CD4-positive, alpha-beta memory T cell (primary cell): ENCODE data around the gene HSP90AA1. TPM values are rescaled to one million over a fixed set of nuclear protein-coding genes. Genes with fewer than 3 reads are reported as not detected.

Source experiments
- CTCF ChIA-PET: fragments of 350-600 bp; sonication (Branson Sonifier 250); formaldehyde crosslinking; loops from one replicate; lab custom pipeline; 2021; ENCODE audit warnings: inconsistent platforms; ENCODE audit not compliant: partially characterized antibody; lab: Charles Lee
- POLR2A ChIA-PET: fragments of 350-600 bp; sonication (Branson Sonifier 250); formaldehyde crosslinking; loops from one replicate; lab custom pipeline; 2021; ENCODE audit not compliant: partially characterized antibody; lab: Charles Lee
- DNase-seq, 5 donors: peaks; one replicate each; pipeline versions ENCODE4 v3.0.0 to v3.0.0-alpha.2; 2020 to 2022; ENCODE audit warnings: mixed read lengths in 1 of 5
- H3K27ac ChIP-seq: one replicate; pipeline ENCODE4 v1.7.0; 2013; ENCODE audit warnings: low read depth, low read length
- H3K27me3 ChIP-seq: 2 replicates; pipeline ENCODE4 v1.7.0; 2013; ENCODE audit warnings: mild to moderate bottlenecking, low read length, moderate library complexity; ENCODE audit not compliant: insufficient read depth
- H3K36me3 ChIP-seq: 2 replicates; pipeline ENCODE4 v1.7.0; 2013; ENCODE audit warnings: mild to moderate bottlenecking, low read length, moderate library complexity; ENCODE audit not compliant: insufficient read depth
- H3K4me1 ChIP-seq: 2 replicates; pipeline ENCODE4 v1.7.0; 2013; ENCODE audit warnings: mild to moderate bottlenecking, low read length, moderate library complexity; ENCODE audit not compliant: insufficient read depth
- H3K4me3 ChIP-seq, 2 donors: one replicate each; pipeline ENCODE4 v1.7.0; 2013; ENCODE audit warnings: low read length in 2 of 2, mild to moderate bottlenecking in 1 of 2
- H3K9me3 ChIP-seq, 2 donors: one replicate each; pipeline ENCODE4 v1.7.0; 2013; ENCODE audit warnings: low read length in 2 of 2, control low read depth in 1 of 2; ENCODE audit not compliant: control insufficient read depth in 1 of 2
- H3K27ac Mint-ChIP-seq, 7 donors: one replicate each; pipeline ENCODE4 v1.8.0; 2020 to 2021; ENCODE audit warnings: mixed read lengths in 7 of 7, mild to moderate bottlenecking in 6 of 7, inconsistent platforms in 3 of 7, moderate library complexity in 3 of 7
- H3K27me3 Mint-ChIP-seq, 2 donors: one replicate each; pipeline ENCODE4 v1.8.0; 2020 to 2021; ENCODE audit warnings: mixed read lengths in 2 of 2
- H3K36me3 Mint-ChIP-seq, 2 donors: one replicate each; pipeline ENCODE4 v1.8.0; 2020 to 2021; ENCODE audit warnings: mixed read lengths in 2 of 2, inconsistent platforms in 1 of 2, mild to moderate bottlenecking in 1 of 2
- H3K4me1 Mint-ChIP-seq, 4 donors: one replicate each; pipeline ENCODE4 v1.8.0; 2020 to 2021; ENCODE audit warnings: mixed read lengths in 4 of 4, mild to moderate bottlenecking in 1 of 4
- H3K4me3 Mint-ChIP-seq, 8 donors: one replicate each; pipeline ENCODE4 v1.8.0; 2020 to 2021; ENCODE audit warnings: mixed read lengths in 8 of 8, mild to moderate bottlenecking in 7 of 8, moderate library complexity in 6 of 8, inconsistent platforms in 3 of 8
- H3K9me3 Mint-ChIP-seq, 8 donors: one replicate each; pipeline ENCODE4 v1.8.0; 2020 to 2021; ENCODE audit warnings: mixed read lengths in 8 of 8, mild to moderate bottlenecking in 5 of 8, inconsistent platforms in 3 of 8, moderate library complexity in 1 of 8
- intact Hi-C: fragments of 100-400 bp; cut with micrococcal nuclease; formaldehyde crosslinking; loops from one replicate; pipeline ENCODE4 v1.15.1; 2023
- polyA plus RNA-seq, 2 donors: library from polyadenylated mRNA; unstranded; fragments of 300-500 nt; fragmentation: Illumina TruSeq; gene quantifications; one replicate each; pipeline ENCODE4 v1.2.3, GENCODE V29; 2021
- total RNA-seq, 2 experiments: library from RNA; stranded (reverse); gene quantifications; one replicate each; pipeline ENCODE4 v1.2.3, GENCODE V29; 2021

HSP90AA1 gene
- total and polyA plus RNA-seq, 4 experiments from 2014 or later, result 191 to 515 (median 286) TPM

DNA sequence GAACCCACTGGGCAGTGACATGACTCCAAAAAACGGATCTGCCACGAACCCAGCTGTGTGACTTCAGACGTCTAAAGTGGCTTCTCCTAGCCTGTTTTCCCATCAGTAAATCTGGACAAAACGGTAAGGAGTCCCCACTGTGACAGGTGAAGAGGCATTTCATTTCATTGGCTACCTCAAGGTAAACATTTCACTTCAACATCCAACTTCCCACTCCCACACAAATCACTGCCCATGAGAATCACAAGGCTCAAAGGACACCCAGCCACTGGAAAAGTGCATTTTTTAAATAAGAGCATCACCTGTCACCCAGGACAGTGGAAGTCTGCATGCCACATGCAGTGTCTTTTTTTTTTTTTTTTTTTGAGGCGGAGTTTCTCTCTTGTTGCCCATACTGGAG lies 27.9 kb downstream of the HSP90AA1 start:
- Mint-ChIP-seq H3K27me3 (no peaks in the 10 kb centered on the region), H3K9me3 (no peaks in the 10 kb centered on the region), H3K4me1 (peaks cover 11 to 23% (median 14%) of the 10 kb centered on the region in 4 donors), H3K4me3 (peak overlapping the region in 1 of 8 donors; percentile 16), H3K27ac (no peak overlapping the region), H3K36me3 (peaks cover 5 to 7% of the 10 kb centered on the region in 2 donors)
- POLR2A ChIA-PET, result no interaction called here
- H3K27me3 ChIP-seq, result no peaks in the 10 kb centered on the region
- CTCF ChIA-PET, result interaction anchor here (0.7 to 1.3 kb wide), 2 partner anchors 38 to 138 kb away, joined by 3 to 7 read pairs; no protein-coding TSS in a partner anchor
- intact Hi-C loops, result no loop called here
- H3K27ac ChIP-seq, result no peak overlapping the region
- H3K9me3 ChIP-seq, result no peaks in the 10 kb centered on the region
- H3K4me3 ChIP-seq, result no peak overlapping the region
- H3K36me3 ChIP-seq, result no peaks in the 10 kb centered on the region
- peaks cover 11% of the 10 kb centered on the region for H3K4me1 ChIP-seq
- no peak for DNase-seq

DNA sequence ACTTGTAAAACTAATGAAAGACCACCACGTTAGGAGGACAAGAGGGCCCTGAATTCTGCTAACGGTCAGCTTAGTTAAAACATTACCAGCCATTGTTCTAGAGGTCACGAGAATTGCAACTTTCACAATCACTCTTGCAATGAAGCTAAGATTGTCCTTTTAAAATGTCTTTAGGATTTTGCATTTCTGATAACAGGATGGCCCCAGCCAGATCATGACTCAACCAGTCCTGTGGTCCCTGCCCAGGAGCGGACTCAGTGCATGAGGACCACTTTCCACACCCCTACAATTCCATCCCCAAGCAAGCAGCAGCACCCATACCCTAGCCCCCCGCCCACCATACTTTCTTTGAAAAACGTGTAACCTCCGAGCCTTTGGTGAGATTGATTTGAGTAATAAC lies 28.7 kb downstream of the HSP90AA1 start:
- ChIA-PET POLR2A (interaction anchor here (0.6 kb wide), 1 partner anchor 27 kb away, joined by 3 read pairs; no protein-coding TSS in a partner anchor), CTCF (interaction anchor here (1.3 kb wide), 1 partner anchor 38 kb away, joined by 7 read pairs; no protein-coding TSS in a partner anchor)
- H3K9me3 ChIP-seq, result no peaks in the 10 kb centered on the region
- DNase-seq, result no peak
- intact Hi-C loops, result no loop called here
- H3K27ac ChIP-seq, result no peak overlapping the region
- no peaks in the 10 kb centered on the region for H3K9me3 Mint-ChIP-seq
- peaks cover 11 to 23% (median 14%) of the 10 kb centered on the region in 4 donors for H3K4me1 Mint-ChIP-seq
- H3K27ac Mint-ChIP-seq, result peak overlapping the region in 1 of 7 donors; percentile 37
- no peak overlapping the region for H3K4me3 ChIP-seq
- peaks cover 5 to 7% of the 10 kb centered on the region in 2 donors for H3K36me3 Mint-ChIP-seq
- no peaks in the 10 kb centered on the region for H3K27me3 Mint-ChIP-seq
- no peaks in the 10 kb centered on the region for H3K27me3 ChIP-seq
- H3K4me3 Mint-ChIP-seq, result peak overlapping the region in 3 of 8 donors; percentile 25 to 56 (median 36)
- H3K4me1 ChIP-seq, result peaks cover 11% of the 10 kb centered on the region
- no peaks in the 10 kb centered on the region for H3K36me3 ChIP-seq

DNA sequence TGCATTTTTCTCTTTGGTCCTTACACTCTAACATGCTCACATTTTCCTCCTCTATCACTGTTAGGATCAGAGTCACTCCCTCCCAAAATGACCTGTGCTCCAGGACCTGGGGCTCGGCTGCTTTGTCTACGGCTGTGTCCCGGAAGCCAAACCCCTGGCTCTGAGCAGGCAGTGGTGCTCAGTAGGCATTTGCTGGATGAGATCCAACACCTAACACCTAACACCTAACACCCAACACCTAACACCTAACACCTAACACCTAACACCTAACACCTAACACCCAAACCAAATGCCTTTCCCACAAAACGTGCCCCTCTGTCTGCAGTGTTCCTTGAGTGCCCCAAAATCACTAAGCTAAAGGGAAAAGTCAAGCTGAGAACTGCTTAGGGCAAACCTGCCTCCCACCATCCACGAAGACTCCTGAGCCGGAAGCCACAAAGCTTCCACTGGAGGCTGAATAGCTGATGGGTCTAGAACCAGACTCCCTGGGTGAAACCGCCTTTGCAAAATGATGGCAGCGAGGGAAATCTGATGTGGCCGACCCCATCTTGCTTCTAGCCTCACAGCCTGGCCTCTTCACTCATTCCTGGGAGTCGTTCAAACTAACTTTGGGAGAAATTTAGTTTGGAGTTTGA lies 29.2 kb downstream of the HSP90AA1 start:
- DNase-seq, result peak in 2 of 5 donors; percentile 17 to 23
- intact Hi-C loops, result no loop called here
- H3K9me3 Mint-ChIP-seq, result no peaks in the 10 kb centered on the region
- peaks cover 9 to 23% (median 14%) of the 10 kb centered on the region in 4 donors for H3K4me1 Mint-ChIP-seq
- POLR2A ChIA-PET, result interaction anchor here (0.6 kb wide), 1 partner anchor 27 kb away, joined by 3 read pairs; no protein-coding TSS in a partner anchor
- H3K4me3 Mint-ChIP-seq, result peak overlapping the region in 5 of 8 donors; percentile 53 to 72 (median 70)
- Histone ChIP-seq H3K9me3 (no peaks in the 10 kb centered on the region), H3K36me3 (no peaks in the 10 kb centered on the region), H3K27me3 (no peaks in the 10 kb centered on the region), H3K27ac (no peak overlapping the region), H3K4me1 (peaks cover 11% of the 10 kb centered on the region), H3K4me3 (no peak overlapping the region)
- no peaks in the 10 kb centered on the region for H3K27me3 Mint-ChIP-seq
- peak overlapping the region in 2 of 7 donors; percentile 26 to 84 for H3K27ac Mint-ChIP-seq
- peaks cover 8 to 9% of the 10 kb centered on the region in 2 donors for H3K36me3 Mint-ChIP-seq
- CTCF ChIA-PET, result interaction anchor here (1.3 kb wide), 1 partner anchor 39 kb away, joined by 7 read pairs; no protein-coding TSS in a partner anchor

DNA sequence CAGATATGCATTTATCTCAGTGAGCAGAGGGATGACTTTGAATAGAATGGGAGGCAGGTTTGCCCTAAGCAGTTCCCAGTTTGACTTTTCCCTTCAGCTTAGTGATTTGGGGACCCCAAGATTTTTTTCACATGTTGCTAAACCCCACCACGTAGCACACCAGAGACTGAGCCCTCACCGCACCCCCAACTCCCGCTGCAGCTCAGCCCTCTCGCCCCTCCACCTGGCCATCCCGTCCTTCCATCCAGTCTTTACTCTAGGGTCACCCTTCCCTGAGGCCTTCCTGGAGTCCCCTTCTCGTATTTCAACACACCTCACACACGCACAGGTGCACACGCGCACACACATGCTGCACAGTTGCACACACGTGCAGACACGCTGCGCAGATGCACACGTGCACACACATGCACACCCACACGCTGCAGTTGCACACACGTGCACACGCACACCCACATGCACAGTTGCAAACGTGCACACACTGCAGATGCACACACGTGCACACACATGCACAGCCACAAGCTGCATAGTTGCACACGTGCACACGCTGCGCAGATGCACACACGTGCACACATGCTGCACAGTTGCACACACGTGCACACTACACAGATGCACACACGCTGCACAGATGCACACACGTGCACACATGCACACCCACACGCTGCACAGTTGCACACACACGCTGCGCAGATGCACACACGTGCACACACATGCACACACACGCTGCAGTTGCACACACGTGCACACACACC lies 30.0 kb downstream of the HSP90AA1 start:
- CTCF ChIA-PET, result no interaction called here
- H3K36me3 Mint-ChIP-seq, result peaks cover 11% of the 10 kb centered on the region in 2 donors
- H3K4me1 Mint-ChIP-seq, result peaks cover 9 to 23% (median 14%) of the 10 kb centered on the region in 4 donors
- DNase-seq, result no peak
- intact Hi-C loops, result no loop called here
- peak overlapping the region in 2 of 7 donors; percentile 68 to 84 for H3K27ac Mint-ChIP-seq
- no peaks in the 10 kb centered on the region for H3K36me3 ChIP-seq
- H3K4me1 ChIP-seq, result peaks cover 11% of the 10 kb centered on the region
- no peaks in the 10 kb centered on the region for H3K27me3 ChIP-seq
- no peak overlapping the region for H3K27ac ChIP-seq
- POLR2A ChIA-PET, result no interaction called here
- H3K4me3 ChIP-seq, result no peak overlapping the region
- peak overlapping the region in 1 of 8 donors; percentile 72 for H3K4me3 Mint-ChIP-seq
- no peaks in the 10 kb centered on the region for H3K9me3 Mint-ChIP-seq
- H3K9me3 ChIP-seq, result no peaks in the 10 kb centered on the region
- no peaks in the 10 kb centered on the region for H3K27me3 Mint-ChIP-seq

DNA sequence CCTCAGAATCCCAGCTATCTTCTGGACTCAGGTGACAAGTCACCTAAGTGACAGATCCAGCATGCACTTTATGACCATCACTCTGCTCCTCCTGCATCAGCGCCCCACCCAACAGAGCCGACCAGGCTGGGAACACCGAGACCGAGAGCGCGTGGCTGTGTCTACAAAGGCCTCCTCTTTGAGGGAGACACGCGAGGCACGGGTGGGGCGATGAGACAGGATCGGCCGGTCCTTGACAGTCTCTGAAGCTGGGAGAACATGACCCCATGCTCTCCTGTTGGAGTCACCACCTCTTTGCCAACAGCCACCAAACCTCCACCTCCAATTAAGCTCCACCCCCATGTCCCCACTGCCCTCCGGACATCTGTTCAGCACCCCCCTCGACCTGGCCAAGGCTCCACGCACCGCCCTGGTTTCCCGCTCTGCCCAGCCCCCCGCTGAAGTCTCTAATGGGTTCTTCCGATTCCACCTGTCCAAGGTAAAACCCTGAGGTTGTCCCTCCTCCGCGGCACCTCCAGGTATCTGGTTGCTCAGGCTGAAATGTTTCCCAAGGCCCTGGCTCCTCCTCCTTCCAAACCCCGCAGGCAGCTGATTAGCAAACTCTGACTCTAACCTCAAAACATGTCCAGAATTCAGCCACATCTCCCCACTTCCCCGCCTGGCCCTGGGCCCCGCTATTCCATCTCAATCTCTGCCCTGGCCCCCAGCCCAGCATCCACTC lies 31.5 kb downstream of the HSP90AA1 start:
- CTCF ChIA-PET, result no interaction called here
- Mint-ChIP-seq H3K27ac (peak overlapping the region in 6 of 7 donors; percentile 22 to 66 (median 53)), H3K4me3 (no peak overlapping the region), H3K9me3 (no peaks in the 10 kb centered on the region), H3K4me1 (peaks cover 9 to 23% (median 14%) of the 10 kb centered on the region in 4 donors), H3K27me3 (no peaks in the 10 kb centered on the region), H3K36me3 (peaks cover 16 to 21% of the 10 kb centered on the region in 2 donors)
- intact Hi-C loops, result no loop called here
- Histone ChIP-seq H3K27me3 (no peaks in the 10 kb centered on the region), H3K9me3 (no peaks in the 10 kb centered on the region), H3K36me3 (peaks cover 5% of the 10 kb centered on the region), H3K27ac (no peak overlapping the region), H3K4me1 (peaks cover 11% of the 10 kb centered on the region), H3K4me3 (no peak overlapping the region)
- POLR2A ChIA-PET, result no interaction called here
- DNase-seq, result no peak

DNA sequence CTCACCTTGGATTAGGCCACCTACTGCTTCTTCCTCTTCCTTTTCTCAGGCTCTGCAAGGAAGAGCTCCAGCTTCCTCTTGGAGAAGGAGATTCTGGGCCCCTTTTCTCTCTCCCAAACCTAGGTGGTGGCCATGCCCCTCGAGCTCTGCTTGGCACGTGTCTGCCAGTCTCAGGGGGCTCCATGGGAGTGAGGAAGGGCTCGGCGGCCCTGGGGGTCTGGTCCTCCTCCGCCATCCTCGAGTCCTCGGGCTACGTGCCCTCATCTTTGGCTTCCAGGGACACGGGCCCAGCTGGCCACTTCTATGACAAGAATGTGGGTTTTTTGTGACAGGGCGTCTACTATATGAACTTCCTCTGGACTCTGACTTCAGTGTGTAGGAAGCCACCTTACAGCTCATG lies 34.3 kb downstream of the HSP90AA1 start:
- no peak for DNase-seq
- POLR2A ChIA-PET, result no interaction called here
- H3K36me3 ChIP-seq, result peaks cover 31% of the 10 kb centered on the region
- H3K4me3 ChIP-seq, result no peak overlapping the region
- no peak overlapping the region for H3K27ac ChIP-seq
- no peaks in the 10 kb centered on the region for H3K9me3 ChIP-seq
- no peaks in the 10 kb centered on the region for H3K9me3 Mint-ChIP-seq
- intact Hi-C loops, result loop anchor here (5.0 kb wide), 1 partner anchor 35 kb away; the partner anchor contains the start of gene HSP90AA1
- H3K27me3 ChIP-seq, result no peaks in the 10 kb centered on the region
- CTCF ChIA-PET, result interaction anchor here (0.9 to 1.5 kb wide), 2 partner anchors 44 to 47 kb away, joined by 3 to 5 read pairs; no protein-coding TSS in a partner anchor
- peaks cover 6% of the 10 kb centered on the region for H3K4me1 ChIP-seq
- no peak overlapping the region for H3K4me3 Mint-ChIP-seq
- peak overlapping the region in 2 of 7 donors; percentile 43 to 67 for H3K27ac Mint-ChIP-seq
- peaks cover 4 to 14% (median 8%) of the 10 kb centered on the region in 4 donors for H3K4me1 Mint-ChIP-seq
- peaks cover 38 to 46% of the 10 kb centered on the region in 2 donors for H3K36me3 Mint-ChIP-seq
- no peaks in the 10 kb centered on the region for H3K27me3 Mint-ChIP-seq
